ENCODE measurements around the gene CLEC2D. TPM values are rescaled to one million over a fixed set of nuclear protein-coding genes. Genes with fewer than 3 reads are reported as not detected.

CLEC2D gene
- 0.50 and 0.59 TPM in 2 replicates for total RNA-seq

GRCh38 chr12:9669534-9669933, at the start of gene CLEC2D:
Gene CLEC2D (plus strand): TSS chr12:9669713. CDS start chr12:9669735, 22 bp downstream.

DNA sequence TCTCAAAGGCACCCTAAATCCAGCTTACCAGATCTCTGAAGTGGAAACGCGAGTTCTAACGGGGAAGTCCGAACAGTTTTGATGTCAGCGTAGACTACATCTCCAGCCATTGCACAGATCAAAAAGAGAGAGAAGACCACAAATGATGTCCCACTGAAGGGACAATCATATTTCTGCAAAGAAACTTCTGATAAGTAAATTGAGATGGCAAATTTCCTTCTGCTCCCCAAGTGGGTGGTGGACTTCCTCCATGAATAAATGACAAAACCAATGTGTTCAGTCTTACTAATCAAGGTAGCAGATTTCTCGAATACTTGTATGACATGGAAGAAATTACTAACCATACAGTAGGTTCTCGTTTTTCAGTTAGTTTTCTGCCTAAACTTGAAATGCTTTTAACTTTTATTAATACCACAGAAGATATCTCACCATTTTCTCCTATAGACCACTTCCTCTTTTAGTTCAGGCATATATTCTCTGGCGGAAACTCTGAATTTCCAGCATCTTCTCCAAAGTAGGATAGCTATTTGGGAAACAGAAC, 63.5 kb downstream of the CLEC2D start, which contains the start of gene CLECL1:
Gene CLECL1 (minus strand): TSS at position 177 of the 541 bp plus-strand sequence.

Other genes starting within 250 kb of the CLEC2D start
- not detected in 2 replicates for gene KLRB1, start 61.8 kb upstream of the CLEC2D start, total RNA-seq
- gene CLECL1, start 63.4 kb downstream of the CLEC2D start, total RNA-seq, result not detected in 2 replicates
- gene CD69, start 91.2 kb downstream of the CLEC2D start, total RNA-seq, result not detected in 2 replicates
- gene KLRF1, start 157.8 kb downstream of the CLEC2D start, total RNA-seq, result not detected in 2 replicates
- 1.0 and 2.5 TPM in 2 replicates for gene CLEC2B, start 199.6 kb downstream of the CLEC2D start, total RNA-seq
- not detected in 2 replicates for gene KLRF2, start 211.8 kb downstream of the CLEC2D start, total RNA-seq

Data from bronchus fibroblast of lung (primary cell).